Measurements from ENCODE around the gene COL2A1. TPM values are rescaled to one million over a fixed set of nuclear protein-coding genes. Genes with fewer than 3 reads are reported as not detected.

COL2A1 gene
- total RNA-seq, 1 donor from 2014 or later = 3.8 TPM

DNA sequence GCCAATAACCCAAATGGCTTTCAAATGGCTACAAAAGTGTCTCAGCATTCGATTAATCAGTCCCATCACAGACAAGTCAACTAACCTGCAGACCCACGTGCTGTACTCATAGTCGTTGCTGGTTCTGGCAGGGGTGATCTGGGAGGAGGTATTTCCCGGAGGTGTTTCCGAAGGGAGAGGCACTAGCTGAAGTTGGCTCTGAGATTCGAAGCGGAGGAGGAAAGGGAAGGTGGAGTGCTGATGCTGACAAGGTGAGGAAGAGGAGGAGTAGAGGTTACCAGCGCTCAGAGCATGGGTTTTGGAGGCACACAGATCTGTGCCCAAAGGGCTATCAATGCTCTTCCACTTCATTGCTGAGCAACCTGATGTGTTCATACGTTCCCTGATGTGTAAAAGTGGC, 20.5 kb upstream of the COL2A1 start:
- DNase-seq (ENCODE audit: low read depth) = no peak
- Histone ChIP-seq H3K4me3 (ENCODE audit: low read depth, low read length) (no peak overlapping the region), H3K36me3 (ENCODE audit: control insufficient read depth, insufficient read depth, low read length) (no peaks in the 10 kb centered on the region), H3K27me3 (ENCODE audit: control insufficient read depth, insufficient read depth, low read length) (peaks cover 15% of the 10 kb centered on the region)
- TF ChIP-seq, protein P1, sequence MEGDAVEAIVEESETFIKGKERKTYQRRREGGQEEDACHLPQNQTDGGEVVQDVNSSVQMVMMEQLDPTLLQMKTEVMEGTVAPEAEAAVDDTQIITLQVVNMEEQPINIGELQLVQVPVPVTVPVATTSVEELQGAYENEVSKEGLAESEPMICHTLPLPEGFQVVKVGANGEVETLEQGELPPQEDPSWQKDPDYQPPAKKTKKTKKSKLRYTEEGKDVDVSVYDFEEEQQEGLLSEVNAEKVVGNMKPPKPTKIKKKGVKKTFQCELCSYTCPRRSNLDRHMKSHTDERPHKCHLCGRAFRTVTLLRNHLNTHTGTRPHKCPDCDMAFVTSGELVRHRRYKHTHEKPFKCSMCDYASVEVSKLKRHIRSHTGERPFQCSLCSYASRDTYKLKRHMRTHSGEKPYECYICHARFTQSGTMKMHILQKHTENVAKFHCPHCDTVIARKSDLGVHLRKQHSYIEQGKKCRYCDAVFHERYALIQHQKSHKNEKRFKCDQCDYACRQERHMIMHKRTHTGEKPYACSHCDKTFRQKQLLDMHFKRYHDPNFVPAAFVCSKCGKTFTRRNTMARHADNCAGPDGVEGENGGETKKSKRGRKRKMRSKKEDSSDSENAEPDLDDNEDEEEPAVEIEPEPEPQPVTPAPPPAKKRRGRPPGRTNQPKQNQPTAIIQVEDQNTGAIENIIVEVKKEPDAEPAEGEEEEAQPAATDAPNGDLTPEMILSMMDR (IDR thresholded peaks at IDR 0.05; ENCODE audit: insufficient read depth, low read length, poor library complexity, severe bottlenecking) = no peak

DNA sequence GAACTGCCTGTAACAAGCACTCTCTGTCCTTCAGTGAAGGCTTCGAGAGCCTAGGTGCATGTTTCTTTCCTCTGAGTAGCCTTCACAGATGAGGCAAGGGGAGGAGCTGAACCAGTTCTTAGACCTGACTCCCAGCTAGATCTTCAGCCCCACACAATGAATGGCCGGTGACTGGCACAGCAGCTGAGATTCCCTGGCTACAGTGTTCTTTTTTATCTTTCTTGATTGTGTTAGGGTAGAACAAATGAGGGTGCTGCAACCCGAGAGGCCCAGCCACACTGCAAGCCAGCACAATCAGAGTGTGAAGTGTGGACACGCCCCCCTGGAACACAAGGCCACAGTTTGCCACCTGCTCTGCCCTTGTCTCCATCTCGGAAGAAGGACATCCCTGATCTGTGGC, 19.1 kb upstream of the COL2A1 start:
- H3K27me3 ChIP-seq (ENCODE audit: control insufficient read depth, insufficient read depth, low read length) = peaks cover 15% of the 10 kb centered on the region
- H3K4me3 ChIP-seq (ENCODE audit: low read depth, low read length) = no peak overlapping the region
- no peaks in the 10 kb centered on the region for H3K36me3 ChIP-seq (ENCODE audit: control insufficient read depth, insufficient read depth, low read length)
- no peak for DNase-seq (ENCODE audit: low read depth)
- TF ChIP-seq, protein P1 (IDR thresholded peaks at IDR 0.05; ENCODE audit: insufficient read depth, low read length, poor library complexity, severe bottlenecking) = no peak

DNA sequence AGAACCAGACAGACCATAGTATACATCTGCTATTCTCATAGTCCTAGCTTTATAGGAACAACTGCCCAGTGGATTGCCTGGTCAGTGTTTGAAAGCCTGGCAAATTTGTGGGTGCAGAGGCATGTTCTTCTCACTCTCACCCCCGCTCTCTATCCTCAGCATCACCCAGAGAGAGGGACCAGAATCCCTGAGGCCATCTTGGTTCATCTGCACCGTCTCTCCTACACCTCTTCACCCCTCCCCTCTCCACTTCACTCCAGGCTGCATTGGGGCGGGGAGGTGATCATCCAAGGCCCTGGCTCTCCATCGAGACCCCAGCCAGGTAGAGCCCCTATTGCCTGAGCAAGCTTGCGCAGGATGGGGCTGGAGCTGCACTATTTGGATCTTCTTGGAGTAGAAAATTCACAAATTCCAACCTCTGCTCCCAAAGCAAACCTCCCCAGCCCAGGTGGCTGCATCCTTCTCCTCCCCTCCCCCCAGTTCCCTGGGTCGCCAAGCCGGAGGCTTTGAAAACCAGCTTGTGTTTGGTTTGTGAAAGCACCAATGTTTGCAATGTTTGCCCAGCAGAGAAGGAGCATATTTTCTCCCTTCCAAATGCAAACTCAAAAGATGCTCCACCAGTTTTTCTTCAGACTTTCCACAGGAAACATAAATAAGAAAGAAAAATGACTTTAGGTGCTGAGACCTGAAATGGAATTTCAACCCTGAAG, 18.6 kb upstream of the COL2A1 start:
- Histone ChIP-seq H3K27me3 (ENCODE audit: control insufficient read depth, insufficient read depth, low read length) (peaks cover 15% of the 10 kb centered on the region), H3K36me3 (ENCODE audit: control insufficient read depth, insufficient read depth, low read length) (no peaks in the 10 kb centered on the region), H3K4me3 (ENCODE audit: low read depth, low read length) (no peak overlapping the region)
- TF ChIP-seq, protein P1 (IDR thresholded peaks at IDR 0.05; ENCODE audit: insufficient read depth, low read length, poor library complexity, severe bottlenecking) = no peak
- no peak for DNase-seq (ENCODE audit: low read depth)

DNA sequence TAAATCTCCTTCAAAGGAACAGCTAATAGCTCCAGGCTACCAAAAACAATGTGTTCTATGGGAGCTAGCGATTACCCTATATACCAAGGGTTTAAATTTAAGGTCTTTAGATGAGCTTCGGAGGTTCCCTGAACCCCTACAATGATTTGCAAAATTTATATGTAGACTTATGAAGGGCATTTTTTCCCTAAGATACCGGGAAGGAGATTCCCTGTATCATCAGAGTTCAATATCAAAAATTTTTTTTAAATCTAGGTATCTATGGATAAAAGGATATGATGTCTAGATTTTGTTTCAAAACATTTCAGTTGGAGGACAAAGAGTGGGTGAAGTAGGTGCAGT, 17.9 kb upstream of the COL2A1 start:
- Histone ChIP-seq H3K27me3 (ENCODE audit: control insufficient read depth, insufficient read depth, low read length) (peaks cover 17% of the 10 kb centered on the region), H3K36me3 (ENCODE audit: control insufficient read depth, insufficient read depth, low read length) (no peaks in the 10 kb centered on the region), H3K4me3 (ENCODE audit: low read depth, low read length) (no peak overlapping the region)
- TF ChIP-seq, protein P1 (IDR thresholded peaks at IDR 0.05; ENCODE audit: insufficient read depth, low read length, poor library complexity, severe bottlenecking) = no peak
- DNase-seq (ENCODE audit: low read depth) = no peak

DNA sequence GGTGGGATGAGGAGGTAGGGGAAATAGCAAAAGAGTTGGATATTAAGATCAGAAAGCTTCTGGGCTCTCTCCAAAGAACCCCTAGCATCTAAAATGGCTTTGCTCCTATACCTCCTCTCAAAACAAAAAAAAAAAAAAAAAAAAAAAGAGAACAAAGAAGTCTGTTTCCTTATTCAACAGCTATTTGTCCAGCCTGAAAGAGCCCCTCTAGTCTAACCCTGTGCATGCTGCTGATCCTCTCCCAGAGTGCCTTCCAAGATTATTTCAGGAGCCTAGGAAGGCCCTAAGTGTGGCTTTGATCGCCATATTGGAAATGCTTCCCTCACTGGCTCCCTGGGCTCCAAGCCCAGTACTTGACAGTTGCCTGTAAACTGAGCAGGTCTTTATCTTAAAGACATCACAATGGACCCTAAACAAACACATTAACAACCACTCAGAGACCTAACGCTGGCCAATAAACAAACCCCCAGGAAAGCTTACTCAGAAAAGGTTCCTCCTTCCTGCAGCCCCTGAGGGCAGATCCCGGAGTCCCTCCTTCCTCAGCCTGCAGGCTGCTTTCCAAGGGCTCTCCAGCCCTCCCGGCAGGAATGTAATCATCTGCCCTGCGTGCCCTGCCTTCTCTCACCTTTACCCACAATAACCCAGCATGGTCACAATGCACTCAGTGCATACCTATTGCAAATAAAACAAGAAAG, 17.4 kb upstream of the COL2A1 start:
- DNase-seq (ENCODE audit: low read depth) = no peak
- H3K27me3 ChIP-seq (ENCODE audit: control insufficient read depth, insufficient read depth, low read length) = peaks cover 18% of the 10 kb centered on the region
- H3K4me3 ChIP-seq (ENCODE audit: low read depth, low read length) = no peak overlapping the region
- TF ChIP-seq, protein P1 (IDR thresholded peaks at IDR 0.05; ENCODE audit: insufficient read depth, low read length, poor library complexity, severe bottlenecking) = no peak
- no peaks in the 10 kb centered on the region for H3K36me3 ChIP-seq (ENCODE audit: control insufficient read depth, insufficient read depth, low read length)
